RWPE2 (cell line): ENCODE measurements around the gene NTSR2.

Source experiments
- ATAC-seq: fragments of 200-7000 bp; cut with Tn5 transposase; 3 replicates; pipeline ENCODE4 v1.9.1; 2021; ENCODE audit warnings: low read depth
- DNase-seq: peaks from one replicate; pipeline ENCODE4 v3.0.0-alpha.2; 2020; ENCODE audit warnings: low spot score
- H3K27ac ChIP-seq: fragments of 450-650 bp; 2 replicates; pipeline ENCODE4 v1.5.1; 2017; ENCODE audit warnings: mild to moderate bottlenecking; ENCODE audit not compliant: poor library complexity, severe bottlenecking
- H3K27me3 ChIP-seq: fragments of 250-450 bp; sonication (Bioruptor Pico); 2 replicates; pipeline ENCODE4 v1.5.1; 2021; ENCODE audit warnings: mild to moderate bottlenecking, moderate library complexity; ENCODE audit not compliant: insufficient read depth, poor library complexity, severe bottlenecking
- H3K36me3 ChIP-seq: fragments of 250-450 bp; sonication (Bioruptor Pico); 2 replicates; pipeline ENCODE4 v1.5.1; 2020; ENCODE audit warnings: low read depth, mild to moderate bottlenecking, moderate library complexity
- H3K4me1 ChIP-seq: fragments of 250-450 bp; sonication (Bioruptor Pico); 2 replicates; pipeline ENCODE4 v1.5.1; 2021; ENCODE audit warnings: mild to moderate bottlenecking, moderate library complexity; ENCODE audit not compliant: insufficient read depth, poor library complexity, severe bottlenecking
- H3K4me3 ChIP-seq: fragments of 250-450 bp; sonication (Bioruptor Pico); 2 replicates; pipeline ENCODE4 v1.5.1; 2021; ENCODE audit warnings: mild to moderate bottlenecking, moderate library complexity; ENCODE audit not compliant: severe bottlenecking
- H3K9me3 ChIP-seq: fragments of 250-450 bp; sonication (Bioruptor Pico); 2 replicates; pipeline ENCODE4 v1.5.1; 2021; ENCODE audit warnings: mild to moderate bottlenecking, moderate library complexity; ENCODE audit not compliant: severe bottlenecking
- CTCF ChIP-seq: fragments of 450-650 bp; IDR thresholded peaks from one replicate; pipeline ENCODE4 v1.5.1; 2017; ENCODE audit warnings: mild to moderate bottlenecking, moderate library complexity; ENCODE audit not compliant: poor library complexity, severe bottlenecking

NTSR2 gene

GRCh38 chr2:11674983-11675382, 5.0 kb upstream of the NTSR2 start:
- Histone ChIP-seq H3K27me3 (peaks cover 42% of the 10 kb centered on the region), H3K4me1 (no peaks in the 10 kb centered on the region), H3K4me3 (no peak overlapping the region), H3K9me3 (no peaks in the 10 kb centered on the region), H3K27ac (no peak overlapping the region), H3K36me3 (no peaks in the 10 kb centered on the region)
- DNase-seq (no peak), ATAC-seq (no peak)
- no peak for TF ChIP-seq CTCF

GRCh38 chr2:11672407-11672806, 2.4 kb upstream of the NTSR2 start:
- H3K27me3 ChIP-seq: peaks cover 34% of the 10 kb centered on the region
- DNase-seq (no peak), ATAC-seq (no peak)
- no peak overlapping the region for H3K27ac ChIP-seq
- H3K4me1 ChIP-seq: no peaks in the 10 kb centered on the region
- TF ChIP-seq CTCF: no peak
- no peak overlapping the region for H3K4me3 ChIP-seq
- no peaks in the 10 kb centered on the region for H3K9me3 ChIP-seq
- no peaks in the 10 kb centered on the region for H3K36me3 ChIP-seq

- Histone ChIP-seq H3K27ac (no peak overlapping the region), H3K9me3 (no peaks in the 10 kb centered on the region), H3K36me3 (no peaks in the 10 kb centered on the region), H3K4me1 (peaks cover 2% of the 10 kb centered on the region), H3K27me3 (peaks cover 23% of the 10 kb centered on the region), H3K4me3 (no peak overlapping the region)
- DNase-seq: no peak
- ATAC-seq: no peak
- TF ChIP-seq CTCF: no peak
Observed at GRCh38 chr2:11667866-11668637, 1.9 kb downstream of the NTSR2 start.

GRCh38 chr2:11667194-11667593, 2.8 kb downstream of the NTSR2 start:
- no peak overlapping the region for H3K4me3 ChIP-seq
- no peaks in the 10 kb centered on the region for H3K36me3 ChIP-seq
- peaks cover 4% of the 10 kb centered on the region for H3K4me1 ChIP-seq
- no peak for TF ChIP-seq CTCF
- peaks cover 23% of the 10 kb centered on the region for H3K27me3 ChIP-seq
- no peak overlapping the region for H3K27ac ChIP-seq
- H3K9me3 ChIP-seq: peaks cover 4% of the 10 kb centered on the region
- no peak for ATAC-seq
- DNase-seq: no peak
